AG09309 (cell line): ENCODE results near the gene APBB1IP.
"Not testable (repeated sequence)": the region's sequence is repeated elsewhere in the genome, so short reads cannot be mapped to it uniquely, and the experiment has no call there.

Experiments used
- DNase-seq: peaks from one replicate; pipeline ENCODE4 v3.0.0-alpha.2; 2010; ENCODE audit warnings: low read depth
- H3K4me3 ChIP-seq: 2 replicates; pipeline ENCODE4 v1.5.1; 2011; ENCODE audit warnings: mild to moderate bottlenecking, low read depth, low read length, moderate library complexity; ENCODE audit not compliant: control insufficient read depth
- TF ChIP-seq, protein P1 (sequence below): IDR thresholded peaks from 2 replicates; pipeline ENCODE4 v1.5.1; 2011; ENCODE audit warnings: mild to moderate bottlenecking, low read depth, low read length, inconsistent platforms; ENCODE audit not compliant: insufficient read depth, control insufficient read depth; ENCODE audit errors: missing control alignments

APBB1IP gene

DNA sequence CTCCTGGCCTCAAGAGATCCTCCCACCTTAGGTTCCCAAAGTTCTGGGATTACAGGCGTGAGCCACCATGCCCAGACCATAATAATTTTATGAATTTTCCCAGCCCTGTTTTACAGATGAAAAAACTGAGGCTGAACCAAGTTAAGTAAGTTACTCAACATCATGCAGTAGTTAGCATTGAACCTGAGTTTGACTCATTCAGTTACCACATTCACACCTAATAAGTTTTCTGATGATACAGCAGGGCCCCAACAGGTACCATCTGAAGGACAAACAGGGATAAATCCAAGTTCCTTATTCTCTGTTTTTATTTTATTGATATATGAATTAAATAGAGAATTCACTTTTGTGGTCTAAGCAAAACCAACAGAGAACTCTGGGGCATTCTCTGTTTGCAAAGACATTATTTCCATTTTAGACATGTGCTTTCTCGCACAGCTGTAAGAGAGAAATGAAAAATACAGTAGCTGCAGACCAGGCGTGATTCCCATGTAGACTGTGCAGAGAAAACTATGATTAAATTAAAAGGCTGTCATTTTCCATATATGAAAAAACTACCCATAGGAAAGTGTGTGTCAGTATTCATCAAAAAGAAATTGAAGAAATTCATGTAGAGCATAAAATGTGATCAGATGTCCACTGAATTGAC lies 26.6 kb downstream of the APBB1IP start:
- no peak for DNase-seq
- TF ChIP-seq, protein P1, sequence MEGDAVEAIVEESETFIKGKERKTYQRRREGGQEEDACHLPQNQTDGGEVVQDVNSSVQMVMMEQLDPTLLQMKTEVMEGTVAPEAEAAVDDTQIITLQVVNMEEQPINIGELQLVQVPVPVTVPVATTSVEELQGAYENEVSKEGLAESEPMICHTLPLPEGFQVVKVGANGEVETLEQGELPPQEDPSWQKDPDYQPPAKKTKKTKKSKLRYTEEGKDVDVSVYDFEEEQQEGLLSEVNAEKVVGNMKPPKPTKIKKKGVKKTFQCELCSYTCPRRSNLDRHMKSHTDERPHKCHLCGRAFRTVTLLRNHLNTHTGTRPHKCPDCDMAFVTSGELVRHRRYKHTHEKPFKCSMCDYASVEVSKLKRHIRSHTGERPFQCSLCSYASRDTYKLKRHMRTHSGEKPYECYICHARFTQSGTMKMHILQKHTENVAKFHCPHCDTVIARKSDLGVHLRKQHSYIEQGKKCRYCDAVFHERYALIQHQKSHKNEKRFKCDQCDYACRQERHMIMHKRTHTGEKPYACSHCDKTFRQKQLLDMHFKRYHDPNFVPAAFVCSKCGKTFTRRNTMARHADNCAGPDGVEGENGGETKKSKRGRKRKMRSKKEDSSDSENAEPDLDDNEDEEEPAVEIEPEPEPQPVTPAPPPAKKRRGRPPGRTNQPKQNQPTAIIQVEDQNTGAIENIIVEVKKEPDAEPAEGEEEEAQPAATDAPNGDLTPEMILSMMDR = no peak
- no peak overlapping the region for H3K4me3 ChIP-seq

DNA sequence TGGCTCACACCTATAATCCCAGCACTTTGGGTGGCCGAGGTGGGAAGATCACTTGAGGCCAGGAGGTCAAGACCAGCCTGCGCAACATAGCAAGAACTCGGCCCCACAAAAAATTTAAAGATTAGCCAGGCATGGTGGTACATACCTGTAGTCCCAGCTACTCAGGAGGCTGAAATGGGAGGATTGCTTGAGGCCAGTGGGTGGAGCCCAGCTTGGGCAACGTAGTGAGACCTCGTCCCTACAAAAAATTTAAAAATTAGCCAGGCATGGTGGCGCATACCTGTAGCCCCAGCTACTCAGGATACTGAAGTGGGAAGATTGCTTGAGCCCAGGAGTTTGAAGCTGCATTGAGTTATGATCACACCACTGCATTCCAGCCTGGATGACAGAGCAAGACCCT lies 28.4 kb downstream of the APBB1IP start:
- not testable (repeated sequence) for DNase-seq, H3K4me3 ChIP-seq

DNA sequence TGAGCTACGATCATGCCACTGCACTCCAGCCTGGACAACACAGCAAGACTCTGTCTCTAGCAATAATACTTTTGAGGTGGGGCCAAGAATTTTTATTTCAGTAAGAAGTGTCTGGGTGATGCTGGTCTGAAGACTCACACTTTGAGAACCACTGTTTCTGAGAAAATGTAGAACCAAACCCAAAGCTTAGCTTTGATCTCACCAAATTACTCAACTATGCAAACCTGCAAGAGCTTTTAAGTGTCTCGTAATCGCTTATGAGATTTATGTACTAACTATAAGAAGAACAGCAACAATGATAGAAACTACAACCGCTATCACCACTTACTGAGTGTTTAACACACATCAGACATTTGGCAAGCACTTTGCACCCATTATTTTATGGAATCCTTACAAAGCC lies 29.5 kb downstream of the APBB1IP start:
- DNase-seq = no peak
- TF ChIP-seq, protein P1 = no peak
- H3K4me3 ChIP-seq = no peak overlapping the region

DNA sequence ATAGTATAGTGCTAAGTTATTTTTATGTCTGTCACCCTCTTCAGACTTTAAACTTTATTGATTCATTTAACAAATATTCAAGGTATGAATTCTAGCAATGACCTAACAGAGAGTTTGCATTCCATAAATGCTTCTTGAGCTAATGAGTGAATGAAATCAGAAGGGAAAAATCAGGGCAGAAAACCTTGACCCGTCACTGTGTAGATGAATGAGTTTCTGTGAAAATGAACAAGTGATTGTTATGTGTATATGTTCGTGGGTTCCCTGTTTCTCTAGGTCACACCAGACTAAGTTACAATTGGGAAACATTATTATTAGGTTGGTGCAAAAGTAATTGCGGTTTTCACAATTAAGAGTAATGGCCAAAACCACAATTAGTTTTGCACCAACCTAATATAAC lies 30.1 kb downstream of the APBB1IP start:
- DNase-seq = no peak
- TF ChIP-seq, protein P1 = no peak
- no peak overlapping the region for H3K4me3 ChIP-seq

DNA sequence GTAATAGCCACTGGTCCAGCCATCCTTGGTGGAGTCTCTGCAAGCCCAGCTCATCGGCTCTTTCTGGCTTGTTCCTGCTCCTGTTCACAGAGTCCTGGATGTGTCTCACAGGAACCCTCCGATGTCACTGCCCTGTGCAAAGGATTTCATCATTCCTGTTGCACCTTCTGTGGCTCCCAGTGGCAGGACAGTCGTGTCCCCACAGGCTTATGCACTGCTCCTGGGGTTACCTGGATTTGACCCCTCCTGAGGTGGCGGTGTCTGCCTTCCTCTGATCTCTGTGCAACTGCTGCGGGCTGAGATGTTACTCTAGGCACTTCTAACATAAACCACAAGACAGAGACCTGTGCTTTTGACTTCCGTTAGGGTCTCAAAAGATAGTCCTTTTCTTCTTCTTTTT lies 30.6 kb downstream of the APBB1IP start:
- TF ChIP-seq, protein P1 = no peak
- no peak for DNase-seq
- no peak overlapping the region for H3K4me3 ChIP-seq

DNA sequence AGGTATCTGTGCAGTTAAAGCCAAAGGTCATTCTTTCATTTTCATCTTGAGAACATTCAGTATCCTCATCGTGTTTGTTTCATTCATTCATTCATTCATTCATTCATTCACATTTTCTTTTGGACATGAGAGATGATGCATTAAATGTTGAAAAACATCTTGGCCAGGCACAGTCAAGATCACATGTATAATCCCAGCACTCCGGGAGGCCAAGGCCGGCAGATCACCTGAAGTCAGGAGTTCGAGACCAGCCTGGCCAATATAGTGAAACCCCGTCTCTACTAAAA lies 34.3 kb downstream of the APBB1IP start:
- TF ChIP-seq, protein P1 = no peak
- DNase-seq = no peak
- no peak overlapping the region for H3K4me3 ChIP-seq

DNA sequence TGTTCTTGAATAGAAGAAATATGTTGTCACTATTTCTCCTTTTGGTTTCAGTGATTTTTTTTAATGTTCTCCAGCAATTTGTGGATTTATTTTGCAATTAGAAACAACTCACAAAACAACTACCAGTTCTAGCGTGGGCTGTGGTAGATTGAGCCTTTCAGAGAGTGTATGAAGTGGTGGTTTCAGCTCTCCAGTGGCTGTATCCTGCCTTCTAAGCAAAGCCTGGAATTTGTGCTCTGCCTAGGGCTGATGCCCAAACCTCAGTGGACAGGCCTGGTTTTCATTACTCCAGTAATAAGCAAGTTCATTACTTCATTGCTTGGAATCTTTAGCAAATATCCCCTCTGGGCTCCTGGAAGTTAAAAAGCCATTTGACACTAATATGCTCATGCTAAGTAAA lies 35.9 kb downstream of the APBB1IP start:
- no peak overlapping the region for H3K4me3 ChIP-seq
- TF ChIP-seq, protein P1 = no peak
- peak; percentile 85 for DNase-seq

DNA sequence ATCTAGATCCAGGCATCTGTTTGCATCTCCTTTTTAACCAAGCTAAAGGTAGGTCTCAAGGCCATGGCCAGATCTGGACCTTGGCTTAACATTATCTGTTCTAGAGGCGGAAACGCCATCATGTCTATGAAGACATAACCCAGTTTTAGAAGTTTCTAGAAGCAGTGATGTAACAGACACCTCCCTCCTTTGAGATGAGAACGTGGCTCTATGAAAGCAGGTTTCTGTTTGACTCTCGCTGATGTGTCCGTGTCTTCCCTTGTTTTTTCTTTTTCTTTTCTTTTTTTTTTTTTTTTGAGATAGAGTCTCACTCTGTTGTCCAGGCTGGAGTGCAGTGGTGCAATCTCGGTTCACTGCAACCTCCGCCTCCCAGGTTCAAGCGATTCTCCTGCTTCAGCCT lies 36.7 kb downstream of the APBB1IP start:
- DNase-seq, H3K4me3 ChIP-seq: not testable (repeated sequence)
